HG02798 (cell line): Measurements from ENCODE around the gene FHOD1.
A peak's percentile ranks its signal among the peaks of the same experiment; 100 is the strongest.

Experiments used
- ATAC-seq: cut with Tn5 transposase; IDR thresholded peaks from one replicate; pipeline ENCODE4 v1.9.1; 2021; ENCODE audit warnings: mild to moderate bottlenecking; ENCODE audit not compliant: unreplicated experiment, poor library complexity

FHOD1 gene

GRCh38 chr16:67236563-67237395 lies 10.5 kb downstream of the FHOD1 start:
- no peak for ATAC-seq

GRCh38 chr16:67235816-67236562 lies 11.3 kb downstream of the FHOD1 start:
- ATAC-seq = no peak

GRCh38 chr16:67234180-67234597 lies 13.1 kb downstream of the FHOD1 start:
- ATAC-seq = no peak

- ATAC-seq = no peak
These were observed 13.7 kb downstream of the FHOD1 start for GRCh38 chr16:67233596-67233995.

- ATAC-seq = no peak
These were observed 16.2 kb downstream of the FHOD1 start for GRCh38 chr16:67230809-67231660.

- no peak for ATAC-seq
These were observed 17.1 kb downstream of the FHOD1 start for GRCh38 chr16:67229906-67230808.

DNA sequence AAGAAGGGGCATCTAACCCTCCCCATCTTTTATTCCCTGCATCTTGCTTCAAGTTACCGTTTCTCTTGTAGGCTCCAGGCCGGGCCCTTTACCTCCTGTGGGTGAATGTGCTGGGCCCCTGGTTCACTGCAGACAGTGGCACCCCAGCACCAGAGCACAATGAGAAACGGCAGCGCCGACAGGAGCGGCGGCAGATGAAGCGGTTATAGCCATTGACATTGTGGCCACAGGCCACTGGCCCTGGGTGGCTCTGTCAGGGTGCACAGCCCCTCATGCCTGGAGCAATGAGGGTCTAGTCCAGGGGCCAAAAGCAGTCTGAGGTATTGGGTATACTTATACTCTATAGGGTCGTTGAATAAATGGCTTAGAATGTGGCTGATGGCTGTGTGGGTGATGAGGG lies 18.4 kb downstream of the FHOD1 start:
- no peak for ATAC-seq

DNA sequence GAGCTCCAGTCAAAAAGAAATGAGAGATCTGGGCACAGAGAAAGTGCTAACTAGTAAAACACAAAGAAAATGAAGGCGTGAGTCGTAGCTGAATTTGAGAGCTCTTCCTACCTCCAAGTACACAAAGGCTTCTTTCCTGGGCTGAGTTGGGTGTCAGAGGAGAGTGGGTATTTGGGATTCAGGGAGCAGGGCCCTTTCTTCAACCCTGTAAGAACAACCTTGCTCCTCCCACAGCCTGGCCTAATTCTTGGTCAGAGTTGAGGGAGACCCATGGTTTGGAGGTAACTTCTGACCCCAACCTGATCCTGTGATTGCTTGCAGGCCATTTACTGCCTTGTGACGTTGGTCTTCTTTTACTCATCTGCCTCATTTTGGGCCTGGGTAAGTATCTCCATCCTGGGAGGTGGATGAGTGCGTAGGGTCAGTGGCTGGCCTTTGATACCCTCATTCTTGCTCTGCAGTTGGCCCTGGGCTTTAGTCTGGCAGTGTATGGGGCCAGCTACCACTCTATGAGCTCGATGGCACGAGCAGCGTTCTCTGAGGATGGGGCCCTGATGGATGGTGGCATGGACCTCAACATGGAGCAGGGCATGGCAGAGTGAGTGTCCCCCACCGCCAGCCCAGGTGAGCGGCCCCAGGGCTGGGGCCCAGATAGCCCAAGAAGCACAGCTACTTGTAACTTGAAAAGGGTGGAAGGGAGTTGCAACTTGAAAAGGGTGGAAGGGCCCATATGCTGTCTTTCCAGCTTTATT lies 19.1 kb downstream of the FHOD1 start:
- ATAC-seq = no peak

- no peak for ATAC-seq
These were observed 19.7 kb downstream of the FHOD1 start for GRCh38 chr16:67227567-67227921.

GRCh38 chr16:67226804-67227566 lies 20.3 kb downstream of the FHOD1 start, which contains the start of gene TMEM208:
Gene TMEM208, plus strand, starts transcription at chr16:67227130. Its CDS starts 89 bp downstream, at chr16:67227219.
- peak; percentile 96 for ATAC-seq

- no peak for ATAC-seq
These were observed 20.9 kb downstream of the FHOD1 start for GRCh38 chr16:67226295-67226803.

DNA sequence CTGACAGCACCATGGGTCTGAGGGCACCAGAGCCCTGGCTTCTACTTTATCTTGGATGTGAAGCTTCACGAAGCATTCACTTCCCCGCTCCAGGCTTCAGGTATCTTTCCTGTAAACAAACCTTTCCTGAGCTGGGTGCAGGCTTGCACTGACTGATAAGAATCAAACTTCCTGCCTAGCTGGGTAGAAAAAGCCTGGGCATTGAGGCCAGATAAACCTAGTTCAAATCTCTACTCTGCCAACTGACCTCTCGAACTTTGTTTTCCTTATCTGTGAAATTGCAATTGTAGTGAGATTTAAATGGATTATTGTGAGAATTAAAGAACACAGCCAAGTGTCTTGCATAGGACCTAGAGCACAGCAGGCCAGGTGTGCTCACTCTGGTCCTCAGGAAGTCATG lies 23.3 kb downstream of the FHOD1 start:
- no peak for ATAC-seq

DNA sequence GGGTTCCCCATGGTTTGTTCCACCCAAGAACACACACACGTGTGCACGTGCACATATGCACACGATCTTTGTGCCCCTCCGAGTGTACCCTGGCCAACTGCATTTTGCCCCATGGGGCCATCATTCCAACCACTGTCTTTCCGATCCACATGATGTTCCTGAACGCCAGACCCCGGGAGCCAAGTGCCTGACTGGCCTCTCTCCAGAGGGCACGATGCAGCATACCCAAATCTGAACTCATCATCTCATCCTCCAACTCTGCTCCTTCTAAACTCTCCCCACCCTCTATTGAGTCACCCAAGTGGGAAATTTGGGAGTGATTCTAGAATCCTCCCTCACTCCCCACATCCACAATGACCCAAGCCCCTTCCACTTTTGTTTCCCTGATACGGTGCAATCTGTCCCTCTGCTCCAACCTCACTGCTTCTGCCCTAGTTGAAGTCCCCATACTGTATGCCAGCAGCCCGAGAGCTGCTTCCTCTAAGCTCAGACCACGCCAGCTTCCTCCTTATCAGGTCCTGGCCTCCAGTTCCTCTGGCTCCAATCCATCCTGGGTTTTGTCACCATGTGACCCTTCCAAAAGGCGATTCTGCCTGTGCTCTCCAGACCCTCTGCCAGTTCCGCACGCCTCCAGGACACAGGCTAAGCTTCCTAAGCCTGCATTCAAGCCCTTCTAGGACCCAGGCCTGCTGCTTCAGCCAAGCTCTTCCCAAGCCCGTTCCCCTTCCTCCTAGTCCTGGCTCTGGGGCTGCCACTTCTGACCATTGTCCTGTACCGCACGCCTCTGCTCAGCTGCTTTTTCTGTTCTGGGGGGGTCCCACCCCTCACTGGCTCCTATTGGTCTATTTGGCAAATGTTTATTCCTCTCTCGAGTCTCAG lies 30.4 kb downstream of the FHOD1 start:
- no peak for ATAC-seq

- ATAC-seq = no peak
These were observed 31.6 kb downstream of the FHOD1 start for GRCh38 chr16:67215706-67216105.

DNA sequence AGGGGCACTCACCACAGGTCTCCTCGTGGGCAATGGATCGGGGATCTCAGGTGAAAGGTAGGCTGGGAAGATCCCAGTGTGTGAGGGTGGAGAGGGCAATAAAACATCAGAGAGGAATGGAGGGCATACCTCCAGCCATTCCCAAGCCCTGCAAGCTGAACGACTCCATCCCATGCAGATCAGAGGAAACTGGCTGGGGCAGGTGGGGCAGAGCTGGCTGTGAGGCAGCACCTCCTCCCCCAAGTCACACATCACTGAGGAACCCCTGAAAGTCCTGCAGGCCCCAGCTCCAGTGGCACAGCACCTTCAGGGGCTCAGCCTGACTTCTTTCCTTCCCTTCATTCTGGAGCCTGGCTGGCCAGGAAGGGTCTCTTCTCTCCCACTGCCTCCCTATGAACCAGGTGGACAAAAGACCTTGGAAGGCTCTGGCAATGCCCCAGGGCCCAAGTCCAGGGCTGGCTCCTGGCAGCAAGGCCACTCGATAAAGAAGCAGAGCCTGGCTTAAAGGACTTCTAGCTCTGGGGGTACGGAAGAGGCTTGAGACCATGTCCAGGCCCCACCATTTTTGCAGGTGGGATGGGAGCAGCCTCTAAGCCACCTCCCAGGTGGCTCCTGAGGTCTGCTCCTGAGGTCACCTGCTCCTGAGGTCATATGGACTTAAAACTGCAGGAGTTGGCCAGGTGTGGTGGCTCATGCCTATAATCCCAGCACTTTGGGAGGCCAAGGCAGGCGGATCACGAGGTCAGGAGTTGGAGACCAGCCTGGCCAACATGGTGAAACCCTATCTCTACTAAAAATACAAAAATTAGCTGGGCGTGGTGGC lies 33.9 kb downstream of the FHOD1 start:
- ATAC-seq = no peak

GRCh38 chr16:67212766-67213165 lies 34.5 kb downstream of the FHOD1 start:
- ATAC-seq = no peak
